HG03354 (cell line): ENCODE data around the gene NRG3.

Source experiments
- ATAC-seq: cut with Tn5 transposase; IDR thresholded peaks from one replicate; pipeline ENCODE4 v1.9.1; 2021; ENCODE audit warnings: mild to moderate bottlenecking; ENCODE audit not compliant: unreplicated experiment, poor library complexity, severe bottlenecking

Gene NRG3

DNA sequence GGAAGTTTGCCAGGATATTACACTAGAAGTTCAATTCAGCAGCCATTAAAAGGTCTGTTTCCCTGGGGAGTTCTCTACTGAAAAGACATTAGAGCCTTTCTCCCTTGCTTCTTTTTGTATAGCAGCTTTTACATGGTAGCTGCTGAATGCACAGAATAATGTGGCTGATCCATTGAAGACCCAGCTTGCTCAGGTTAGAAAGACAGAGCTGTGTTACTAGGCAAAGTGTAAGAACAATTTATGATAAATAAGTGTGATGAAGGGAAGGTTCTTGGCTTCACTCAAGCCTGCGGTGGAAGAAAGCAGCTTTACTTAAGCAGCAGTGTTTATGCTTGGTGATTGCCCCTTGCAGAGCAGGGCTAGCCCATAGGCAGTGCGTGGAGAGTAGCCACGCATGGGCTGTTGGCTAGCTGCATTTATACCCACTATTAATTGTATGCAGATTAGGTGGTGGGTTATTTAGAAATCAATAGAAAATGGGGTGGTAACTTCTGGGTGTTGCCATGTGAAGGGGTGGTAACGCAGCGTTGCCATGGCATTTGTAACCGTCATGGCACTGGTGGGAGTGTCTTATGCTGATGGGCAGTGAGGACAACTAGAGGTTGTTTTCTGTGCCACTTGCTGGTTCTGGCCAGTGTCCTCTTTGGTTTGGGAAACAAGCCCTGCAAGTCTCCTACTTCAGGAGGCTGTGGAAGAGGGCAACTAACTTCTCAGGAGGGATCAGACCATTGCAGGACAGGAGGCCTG, 942.9 kb downstream of the NRG3 start:
- no peak for ATAC-seq

GRCh38 chr10:82821043-82821442, 946.0 kb downstream of the NRG3 start:
- no peak for ATAC-seq

GRCh38 chr10:82826132-82826531, 951.1 kb downstream of the NRG3 start:
- no peak for ATAC-seq

DNA sequence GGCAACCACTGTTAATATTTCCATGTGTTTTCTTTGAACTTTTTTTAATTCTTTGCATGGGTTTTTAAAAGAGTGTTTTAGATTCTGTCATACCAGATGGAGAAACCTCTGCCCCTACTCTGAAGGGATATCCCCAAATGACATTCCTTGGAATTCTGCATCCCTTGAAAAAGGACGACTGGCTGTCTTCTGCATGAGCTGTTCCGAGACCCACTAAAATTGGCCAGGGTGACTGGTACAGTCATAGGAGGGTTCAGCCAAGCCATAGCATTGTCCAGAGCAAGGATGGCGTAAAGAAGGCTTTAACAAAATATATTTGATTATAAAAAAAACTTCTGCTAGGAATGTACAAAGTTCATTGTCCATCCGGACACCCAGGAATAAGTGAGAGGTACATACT, 952.9 kb downstream of the NRG3 start:
- ATAC-seq, result no peak

- no peak for ATAC-seq
Observed at GRCh38 chr10:82847242-82847641, 972.2 kb downstream of the NRG3 start.

DNA sequence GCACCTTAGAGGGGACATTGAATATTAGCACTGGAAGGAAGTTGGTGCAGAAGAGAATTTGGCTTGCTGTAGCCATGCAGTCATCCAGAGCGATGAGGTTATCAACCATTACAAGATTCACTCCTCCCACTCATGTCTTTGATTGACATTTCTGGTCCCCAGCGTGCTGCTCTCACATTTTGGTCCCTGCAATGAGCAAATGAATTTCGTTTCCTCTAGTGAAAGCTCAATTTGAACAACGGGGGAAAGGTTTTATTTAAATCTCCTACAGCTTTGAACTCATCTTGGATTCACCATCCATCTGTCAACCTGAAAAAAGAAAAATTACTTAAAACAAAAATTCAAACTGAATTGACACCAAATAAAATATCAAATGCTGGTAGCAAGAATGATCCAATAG, 975.2 kb downstream of the NRG3 start:
- no peak for ATAC-seq

GRCh38 chr10:82856957-82857613, 982.1 kb downstream of the NRG3 start:
- ATAC-seq, result no peak

- no peak for ATAC-seq
Observed at GRCh38 chr10:82861889-82862288, 986.9 kb downstream of the NRG3 start.

- ATAC-seq, result no peak
Observed at GRCh38 chr10:82865366-82865765, 990.4 kb downstream of the NRG3 start.

GRCh38 chr10:82866424-82867020, 991.5 kb downstream of the NRG3 start:
- no peak for ATAC-seq

- ATAC-seq, result no peak
Observed at GRCh38 chr10:82867056-82867455, 992.1 kb downstream of the NRG3 start.

DNA sequence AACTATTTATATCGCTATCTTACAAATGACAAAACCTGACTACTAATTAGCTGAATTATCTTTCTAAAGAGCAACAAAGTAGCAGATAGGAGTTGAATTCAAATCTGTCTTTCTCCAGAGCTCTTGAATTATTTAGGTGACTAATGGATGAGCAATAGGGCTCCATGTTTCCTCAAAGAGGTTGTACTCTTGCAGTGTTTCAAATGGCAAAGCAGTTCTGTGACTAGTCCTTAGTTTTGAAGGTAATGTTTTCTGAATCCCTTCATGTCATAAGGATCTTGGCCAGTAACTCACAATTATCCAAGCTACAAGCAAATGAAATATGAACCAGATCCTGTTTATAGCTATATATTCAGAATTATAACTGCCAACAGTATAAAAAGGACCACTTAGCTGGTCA, 999.7 kb downstream of the NRG3 start:
- ATAC-seq, result no peak

- no peak for ATAC-seq
Observed at GRCh38 chr10:82880776-82881290, 1005.8 kb downstream of the NRG3 start.

DNA sequence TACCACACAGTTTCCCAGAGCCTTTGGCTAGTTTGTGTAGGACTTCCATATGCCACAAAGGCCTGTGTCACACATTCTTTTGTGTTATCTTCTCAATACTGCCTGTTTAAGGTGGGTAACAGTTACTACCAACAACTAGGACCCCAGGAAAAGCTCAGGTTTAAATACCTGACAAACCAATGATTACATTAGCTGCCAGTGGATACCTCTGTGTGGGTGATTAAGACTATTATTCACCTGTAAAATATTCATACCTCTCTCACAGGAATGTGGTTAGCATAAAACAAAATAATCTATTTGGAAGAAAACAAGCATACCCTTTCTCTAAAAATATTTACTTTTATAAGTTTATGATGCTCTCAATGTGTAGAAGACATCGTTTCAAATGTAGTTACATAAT, 1007.7 kb downstream of the NRG3 start:
- no peak for ATAC-seq

GRCh38 chr10:82883603-82884002, 1008.6 kb downstream of the NRG3 start:
- no peak for ATAC-seq

DNA sequence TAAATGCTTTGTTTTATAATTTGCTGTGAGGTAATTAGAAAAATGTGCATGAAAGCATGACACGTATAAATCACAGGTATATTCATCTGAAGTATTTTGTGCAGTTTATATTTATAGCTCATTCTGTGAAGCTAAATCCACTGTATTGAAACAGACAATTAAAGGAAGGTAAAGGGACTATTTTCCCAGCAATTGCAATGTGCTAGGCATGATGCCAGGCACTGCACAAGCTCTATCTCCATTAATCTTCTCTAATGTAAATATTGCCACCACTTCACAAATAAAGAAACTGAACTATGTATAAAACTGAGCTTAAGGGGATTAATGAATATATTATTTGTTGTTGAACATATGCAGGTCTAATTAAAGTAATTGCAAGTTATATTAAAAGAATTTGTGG, 1012.5 kb downstream of the NRG3 start:
- no peak for ATAC-seq

DNA sequence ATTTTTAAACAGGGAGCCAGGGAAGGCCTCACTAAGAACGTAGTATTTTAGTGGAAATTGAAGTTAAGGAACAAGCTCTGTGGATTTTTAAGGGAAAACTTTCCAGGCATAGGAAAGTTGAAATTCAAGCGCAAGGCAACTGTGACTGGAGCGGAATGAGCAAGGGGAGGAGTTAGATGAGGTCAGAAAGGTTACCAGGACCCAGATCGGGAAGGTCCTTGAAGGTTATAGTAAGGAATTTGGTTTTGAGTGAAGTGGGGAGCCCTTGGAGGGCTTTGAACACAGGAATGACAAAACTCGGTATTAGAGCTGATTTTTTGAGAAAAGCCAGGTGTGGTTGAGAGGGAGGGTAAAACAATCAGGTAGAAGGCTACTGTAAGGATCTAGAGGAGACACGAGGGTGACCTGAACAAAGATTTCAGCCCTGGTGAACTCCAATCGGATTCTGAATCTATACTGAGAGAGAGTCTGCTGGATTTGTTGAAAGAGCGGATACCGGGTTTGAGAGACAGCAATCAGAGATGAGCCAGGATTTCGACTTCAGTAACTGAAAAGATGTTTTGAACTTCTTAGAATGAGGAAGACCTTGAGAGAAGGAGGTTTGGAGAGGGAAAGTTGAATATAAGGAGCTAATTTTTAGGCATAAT, 1013.9 kb downstream of the NRG3 start:
- no peak for ATAC-seq

DNA sequence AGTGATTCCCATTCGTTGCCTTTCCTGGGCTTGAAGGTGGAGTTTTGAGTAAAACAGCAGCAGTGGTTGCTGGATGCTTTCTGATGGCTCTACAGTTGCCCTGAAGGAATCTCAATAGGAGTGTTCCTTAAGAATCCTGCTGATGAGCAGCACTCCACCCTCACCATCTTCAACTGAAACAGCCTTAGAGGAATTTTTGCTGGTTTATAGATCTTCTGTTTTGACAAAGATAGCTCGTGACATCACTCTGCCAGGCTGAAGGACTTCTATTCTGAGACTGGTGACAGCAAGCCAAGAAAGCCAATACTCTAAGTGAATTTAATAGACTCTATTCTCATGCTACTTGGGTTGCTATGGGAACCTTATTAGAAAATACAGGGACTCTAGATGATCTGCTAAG, 1014.7 kb downstream of the NRG3 start:
- ATAC-seq, result no peak

DNA sequence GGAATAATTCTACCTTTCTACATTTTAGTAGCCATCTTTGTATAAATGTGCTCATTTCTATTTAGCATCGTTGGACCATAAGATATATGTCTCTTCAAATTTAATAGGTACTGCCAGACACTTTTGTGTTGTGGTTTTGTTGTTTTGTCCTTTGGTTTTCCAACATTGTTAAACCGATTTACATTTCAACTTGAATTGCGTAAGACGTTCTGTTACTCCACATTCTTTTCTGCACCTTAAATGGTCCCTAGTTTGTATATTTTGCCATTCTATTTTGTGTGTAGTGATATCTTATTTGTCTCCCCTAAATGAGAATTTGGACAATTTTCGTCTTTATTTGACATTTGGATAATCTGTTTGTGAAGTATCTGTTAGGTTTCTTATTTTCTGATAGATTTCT, 1015.6 kb downstream of the NRG3 start:
- no peak for ATAC-seq

DNA sequence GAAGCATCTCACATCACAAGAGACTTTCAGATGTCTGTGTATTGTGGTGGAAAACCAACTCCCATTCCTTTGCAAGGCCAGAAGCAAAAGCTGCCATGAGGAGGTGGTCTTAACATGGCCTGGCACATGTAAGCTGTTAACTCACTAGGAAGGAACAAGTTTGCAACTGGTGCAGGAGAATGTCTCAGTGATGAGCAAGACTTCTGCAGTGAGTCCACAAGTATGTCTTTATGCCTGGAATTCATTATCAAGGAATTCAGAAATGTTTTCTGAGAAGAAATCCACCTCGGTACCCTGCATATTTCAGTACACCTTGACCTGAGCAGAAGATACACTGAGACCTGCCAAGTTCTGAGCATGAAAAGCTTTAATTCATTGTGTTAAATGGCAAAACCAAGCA, 1033.1 kb downstream of the NRG3 start:
- no peak for ATAC-seq

DNA sequence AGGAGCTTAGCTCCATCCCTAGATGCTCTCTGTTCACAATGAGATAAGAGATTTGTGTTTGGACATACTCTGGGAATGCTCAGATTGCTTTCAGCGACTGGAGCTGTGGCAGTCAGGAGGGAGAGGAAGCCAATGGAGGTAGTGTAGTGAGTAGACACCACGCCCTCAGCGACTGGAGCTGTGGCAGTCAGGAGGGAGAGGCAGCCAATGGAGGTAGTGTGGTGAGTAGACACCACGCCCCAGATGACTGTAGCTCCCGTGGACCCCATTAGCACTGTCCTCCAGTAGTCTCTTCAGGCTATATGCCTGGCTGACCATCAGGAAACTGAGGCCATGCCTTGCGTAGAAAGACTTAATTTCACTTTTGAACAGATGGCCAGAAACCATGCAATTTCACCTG, 1033.8 kb downstream of the NRG3 start:
- ATAC-seq, result no peak
